B cell (primary cell): ENCODE data around the gene TGFA.

Experiments used
- EZH2 ChIP-seq: IDR thresholded peaks from 2 replicates; pipeline ENCODE4 v1.6.1; 2012; ENCODE audit warnings: borderline replicate concordance, low read depth, mild to moderate bottlenecking, moderate library complexity, low read length; ENCODE audit not compliant: insufficient read depth, poor library complexity, severe bottlenecking
- TF ChIP-seq, protein P1 (sequence below): fragments of 200-600 bp; IDR thresholded peaks from one replicate; pipeline ENCODE4 v1.8.0; 2022; ENCODE audit warnings: antibody characterized with exemption, mild to moderate bottlenecking

DNA sequence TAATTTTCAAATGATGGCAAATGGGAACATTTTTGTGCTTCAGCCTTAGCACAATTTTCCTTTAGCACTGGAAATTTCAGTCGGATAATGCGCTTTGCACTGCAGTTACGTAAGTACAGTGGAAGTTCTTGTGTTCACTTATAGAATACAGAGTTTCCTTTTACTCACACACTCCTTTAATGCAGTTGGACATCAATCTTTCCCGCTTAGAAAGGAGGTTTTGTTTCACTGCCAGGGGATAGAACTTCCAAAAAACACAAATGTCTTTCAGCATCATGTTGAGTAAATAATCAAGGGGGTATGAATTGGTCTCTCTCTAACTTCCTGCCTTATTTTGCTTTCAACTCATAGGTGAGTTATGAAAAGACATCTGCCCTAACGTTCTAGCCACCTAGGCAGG is 63.2 kb downstream of the TGFA start:
- TF ChIP-seq, protein P1, sequence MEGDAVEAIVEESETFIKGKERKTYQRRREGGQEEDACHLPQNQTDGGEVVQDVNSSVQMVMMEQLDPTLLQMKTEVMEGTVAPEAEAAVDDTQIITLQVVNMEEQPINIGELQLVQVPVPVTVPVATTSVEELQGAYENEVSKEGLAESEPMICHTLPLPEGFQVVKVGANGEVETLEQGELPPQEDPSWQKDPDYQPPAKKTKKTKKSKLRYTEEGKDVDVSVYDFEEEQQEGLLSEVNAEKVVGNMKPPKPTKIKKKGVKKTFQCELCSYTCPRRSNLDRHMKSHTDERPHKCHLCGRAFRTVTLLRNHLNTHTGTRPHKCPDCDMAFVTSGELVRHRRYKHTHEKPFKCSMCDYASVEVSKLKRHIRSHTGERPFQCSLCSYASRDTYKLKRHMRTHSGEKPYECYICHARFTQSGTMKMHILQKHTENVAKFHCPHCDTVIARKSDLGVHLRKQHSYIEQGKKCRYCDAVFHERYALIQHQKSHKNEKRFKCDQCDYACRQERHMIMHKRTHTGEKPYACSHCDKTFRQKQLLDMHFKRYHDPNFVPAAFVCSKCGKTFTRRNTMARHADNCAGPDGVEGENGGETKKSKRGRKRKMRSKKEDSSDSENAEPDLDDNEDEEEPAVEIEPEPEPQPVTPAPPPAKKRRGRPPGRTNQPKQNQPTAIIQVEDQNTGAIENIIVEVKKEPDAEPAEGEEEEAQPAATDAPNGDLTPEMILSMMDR, result no peak
- no peak for TF ChIP-seq EZH2
